T-helper 1 cell treated with Interleukin-12 subunit alpha and Interleukin-12 subunit beta and Interleukin-4 antibody, amounts not matched to agents 30 μg/mL and 1 μg/mL, for 36 hours (primary cell): Measurements from ENCODE around the gene PNPT1.
A peak's percentile ranks its signal among the peaks of the same experiment; 100 is the strongest.
"Not testable (repeated sequence)": the region's sequence is repeated elsewhere in the genome, so short reads cannot be mapped to it uniquely, and the experiment has no call there.

Experiments used
- H3K27ac Mint-ChIP-seq: one replicate; pipeline ENCODE4 v1.8.0; 2021; ENCODE audit warnings: mild to moderate bottlenecking, mixed read lengths
- H3K27me3 Mint-ChIP-seq: one replicate; pipeline ENCODE4 v1.8.0; 2021; ENCODE audit warnings: low read depth, mixed read lengths
- H3K36me3 Mint-ChIP-seq: one replicate; pipeline ENCODE4 v1.8.0; 2021; ENCODE audit warnings: low read depth, mixed read lengths
- H3K4me1 Mint-ChIP-seq: one replicate; pipeline ENCODE4 v1.8.0; 2021; ENCODE audit warnings: low read depth, mixed read lengths
- H3K4me3 Mint-ChIP-seq: one replicate; pipeline ENCODE4 v1.8.0; 2021; ENCODE audit warnings: mild to moderate bottlenecking, moderate library complexity, mixed read lengths
- H3K9me3 Mint-ChIP-seq: one replicate; pipeline ENCODE4 v1.8.0; 2021; ENCODE audit warnings: mixed read lengths

The PNPT1 gene

GRCh38 chr2:55693181-55694125, at the start of gene PNPT1:
TSS of gene PNPT1 (minus strand) at chr2:55693844. CDS start at chr2:55693823, 21 bp downstream.
- Mint-ChIP-seq H3K36me3 (peaks cover 18% of the 10 kb centered on the region), H3K9me3 (no peaks in the 10 kb centered on the region), H3K27ac (peak within 1 kb of the TSS; percentile 82), H3K4me3 (peak within 1 kb of the TSS; percentile 97), H3K4me1 (peaks cover 23% of the 10 kb centered on the region), H3K27me3 (peaks cover under 1% of the 10 kb centered on the region)

- Mint-ChIP-seq H3K27me3 (no peaks in the 10 kb centered on the region), H3K9me3 (no peaks in the 10 kb centered on the region), H3K27ac (no peak overlapping the region), H3K4me3 (no peak overlapping the region), H3K36me3 (no peaks in the 10 kb centered on the region), H3K4me1 (no peaks in the 10 kb centered on the region)
Observed at GRCh38 chr2:55742996-55743395, 49.4 kb upstream of the PNPT1 start.

GRCh38 chr2:55736019-55736536, 42.4 kb upstream of the PNPT1 start:
- H3K4me1 Mint-ChIP-seq, H3K36me3 Mint-ChIP-seq, H3K27ac Mint-ChIP-seq, H3K9me3 Mint-ChIP-seq, H3K4me3 Mint-ChIP-seq, H3K27me3 Mint-ChIP-seq: not testable (repeated sequence)

GRCh38 chr2:55734726-55735125, 41.1 kb upstream of the PNPT1 start:
- H3K4me3 Mint-ChIP-seq, result no peak overlapping the region
- no peaks in the 10 kb centered on the region for H3K9me3 Mint-ChIP-seq
- no peaks in the 10 kb centered on the region for H3K4me1 Mint-ChIP-seq
- H3K27ac Mint-ChIP-seq, result no peak overlapping the region
- H3K27me3 Mint-ChIP-seq, result peaks cover 4% of the 10 kb centered on the region
- H3K36me3 Mint-ChIP-seq, result no peaks in the 10 kb centered on the region

GRCh38 chr2:55733335-55733734, 39.7 kb upstream of the PNPT1 start:
- Mint-ChIP-seq H3K4me1 (no peaks in the 10 kb centered on the region), H3K9me3 (no peaks in the 10 kb centered on the region), H3K27ac (no peak overlapping the region), H3K36me3 (no peaks in the 10 kb centered on the region), H3K4me3 (no peak overlapping the region), H3K27me3 (peaks cover 7% of the 10 kb centered on the region)

GRCh38 chr2:55732854-55733253, 39.2 kb upstream of the PNPT1 start:
- no peak overlapping the region for H3K4me3 Mint-ChIP-seq
- no peak overlapping the region for H3K27ac Mint-ChIP-seq
- H3K27me3 Mint-ChIP-seq, result peaks cover 7% of the 10 kb centered on the region
- no peaks in the 10 kb centered on the region for H3K4me1 Mint-ChIP-seq
- no peaks in the 10 kb centered on the region for H3K9me3 Mint-ChIP-seq
- H3K36me3 Mint-ChIP-seq, result no peaks in the 10 kb centered on the region

GRCh38 chr2:55729136-55729685, 35.6 kb upstream of the PNPT1 start:
- H3K36me3 Mint-ChIP-seq, result no peaks in the 10 kb centered on the region
- no peak overlapping the region for H3K27ac Mint-ChIP-seq
- H3K9me3 Mint-ChIP-seq, result no peaks in the 10 kb centered on the region
- H3K27me3 Mint-ChIP-seq, result peaks cover 7% of the 10 kb centered on the region
- H3K4me1 Mint-ChIP-seq, result no peaks in the 10 kb centered on the region
- no peak overlapping the region for H3K4me3 Mint-ChIP-seq

GRCh38 chr2:55721596-55722215, 28.1 kb upstream of the PNPT1 start:
- H3K27me3 Mint-ChIP-seq, result no peaks in the 10 kb centered on the region
- H3K36me3 Mint-ChIP-seq, result no peaks in the 10 kb centered on the region
- H3K4me3 Mint-ChIP-seq, result no peak overlapping the region
- H3K9me3 Mint-ChIP-seq, result no peaks in the 10 kb centered on the region
- H3K27ac Mint-ChIP-seq, result no peak overlapping the region
- no peaks in the 10 kb centered on the region for H3K4me1 Mint-ChIP-seq

GRCh38 chr2:55720417-55720816, 26.8 kb upstream of the PNPT1 start:
- Mint-ChIP-seq H3K36me3 (no peaks in the 10 kb centered on the region), H3K27ac (no peak overlapping the region), H3K9me3 (no peaks in the 10 kb centered on the region), H3K4me1 (no peaks in the 10 kb centered on the region), H3K27me3 (peaks cover 4% of the 10 kb centered on the region), H3K4me3 (no peak overlapping the region)

GRCh38 chr2:55719852-55720251, 26.2 kb upstream of the PNPT1 start:
- Mint-ChIP-seq H3K27ac (no peak overlapping the region), H3K36me3 (no peaks in the 10 kb centered on the region), H3K27me3 (peaks cover 4% of the 10 kb centered on the region), H3K4me3 (no peak overlapping the region), H3K9me3 (no peaks in the 10 kb centered on the region), H3K4me1 (no peaks in the 10 kb centered on the region)

- no peaks in the 10 kb centered on the region for H3K36me3 Mint-ChIP-seq
- H3K9me3 Mint-ChIP-seq, result no peaks in the 10 kb centered on the region
- peaks cover 4% of the 10 kb centered on the region for H3K27me3 Mint-ChIP-seq
- no peak overlapping the region for H3K27ac Mint-ChIP-seq
- no peak overlapping the region for H3K4me3 Mint-ChIP-seq
- H3K4me1 Mint-ChIP-seq, result no peaks in the 10 kb centered on the region
Observed at GRCh38 chr2:55718165-55719008, 24.7 kb upstream of the PNPT1 start.

- no peak overlapping the region for H3K4me3 Mint-ChIP-seq
- H3K27ac Mint-ChIP-seq, result no peak overlapping the region
- no peaks in the 10 kb centered on the region for H3K4me1 Mint-ChIP-seq
- no peaks in the 10 kb centered on the region for H3K9me3 Mint-ChIP-seq
- H3K27me3 Mint-ChIP-seq, result peaks cover 4% of the 10 kb centered on the region
- H3K36me3 Mint-ChIP-seq, result no peaks in the 10 kb centered on the region
Observed at GRCh38 chr2:55715626-55716025, 22.0 kb upstream of the PNPT1 start.

GRCh38 chr2:55715178-55715577, 21.5 kb upstream of the PNPT1 start:
- not testable (repeated sequence) for H3K36me3 Mint-ChIP-seq, H3K9me3 Mint-ChIP-seq, H3K4me3 Mint-ChIP-seq, H3K27me3 Mint-ChIP-seq, H3K4me1 Mint-ChIP-seq, H3K27ac Mint-ChIP-seq

- Mint-ChIP-seq H3K27me3 (peaks cover 4% of the 10 kb centered on the region), H3K4me3 (no peak overlapping the region), H3K9me3 (no peaks in the 10 kb centered on the region), H3K36me3 (no peaks in the 10 kb centered on the region), H3K27ac (no peak overlapping the region), H3K4me1 (peaks cover 2% of the 10 kb centered on the region)
Observed at GRCh38 chr2:55712477-55713060, 18.9 kb upstream of the PNPT1 start.
